Ovary (tissue), 9 donors: Measurements from ENCODE around the gene TMIE. TPM values are rescaled to one million over a fixed set of nuclear protein-coding genes. Genes with fewer than 3 reads are reported as not detected.
A peak's percentile ranks its signal among the peaks of the same experiment; 100 is the strongest.

ENCODE experiments used
- DNase-seq, 5 donors: peaks; one replicate each; pipeline ENCODE4 v3.0.0-alpha.2; 2019 to 2020
- H3K27ac ChIP-seq, 2 donors: fragments of 200-600 bp; one replicate each; pipeline versions ENCODE4 v1.5.1 to v1.8.0; 2019 to 2022
- H3K27me3 ChIP-seq: fragments of 200-600 bp; one replicate; pipeline ENCODE4 v1.8.0; 2022
- H3K36me3 ChIP-seq: fragments of 200-600 bp; sonication (generic); one replicate; pipeline ENCODE4 v1.5.1; 2019
- H3K4me1 ChIP-seq: one replicate; pipeline ENCODE4 v1.8.1; 2013; ENCODE audit warnings: mild to moderate bottlenecking, moderate library complexity; ENCODE audit not compliant: insufficient read depth
- H3K4me3 ChIP-seq: fragments of 200-600 bp; sonication (generic); one replicate; pipeline ENCODE4 v1.5.1; 2017
- H3K9me3 ChIP-seq, 2 donors: fragments of 200-600 bp in 1 of 2; sonication (generic) in 1 of 2; one replicate each; pipeline versions ENCODE4 v1.5.1 to v1.8.1; 2013 to 2019; ENCODE audit warnings: mild to moderate bottlenecking in 1 of 2, moderate library complexity in 1 of 2
- CTCF ChIP-seq, 3 donors: fragments of 450-650 bp in 2 of 3; fragments of 200-600 bp in 1 of 3; IDR thresholded peaks; one replicate each; pipeline versions ENCODE4 v1.5.1 to v1.8.0; 2016 to 2022; ENCODE audit warnings: antibody characterized with exemption in 3 of 3, mild to moderate bottlenecking in 1 of 3
- EP300 ChIP-seq: sonication (generic); formaldehyde crosslinking; IDR thresholded peaks from one replicate; pipeline ENCODE4 v1.6.1; 2017; ENCODE audit warnings: antibody characterized with exemption
- POLR2A ChIP-seq: fragments of 450-650 bp; IDR thresholded peaks from one replicate; pipeline ENCODE4 v1.6.1; 2017; ENCODE audit warnings: antibody characterized with exemption, mild to moderate bottlenecking, moderate library complexity
- WGBS, 3 donors: extraction: QIAGEN DNeasy Blood & Tissue Kit in 1 of 3; methylation state at CpG; one replicate each; pipeline versions ENCODE4 v1.1.5 to v1.1.7; 2013 to 2017; 5-methylcytosine and 5-hydroxymethylcytosine counted together
- intact Hi-C, 4 donors: fragments of 100-400 bp; cut with DNase I; formaldehyde crosslinking; loops; one replicate each; pipeline versions ENCODE4 v1.11.0 to v1.15.1; 2022 to 2023
- polyA plus RNA-seq, 2 donors: library from polyadenylated mRNA; stranded (reverse); fragments of 200-250 nt in 1 of 2; fragments of 350-450 nt in 1 of 2; fragmentation: Illumina TruSeq in 1 of 2; extraction: RNeasy Lipid Tissue Mini Kit (QIAGEN cat#74804) in 1 of 2; gene quantifications; one replicate each; pipeline ENCODE4 v1.2.3, GENCODE V29; 2013 to 2014
- total RNA-seq, 7 donors: library from RNA; depleted of rRNA in 2 of 7; stranded (reverse); fragments of >200 nt in 2 of 7; fragmentation: NEBNext Ultra II Directional in 3 of 7; extraction: Animal tissue kit (Norgen Biotek cat#: 25700) in 3 of 7; gene quantifications; one replicate each; pipeline versions ENCODE4 v1.1.0 to v1.2.4, GENCODE V29; 2016 to 2023
- donor health status: DM: no; HTN: no; CAD: no; lungs with moderate emphysema.
- donor health status: DM: no; HTN: no; CAD: no.
- donor health status: Bipolar disorder and iron deficiency.
- donor health status: DM: yes; HTN: yes; CAD: no.
- donor health status: DM: no; HTN: no; CAD: no.
- donor health status: DM: yes; HTN: yes; CAD: no.

TMIE gene
- total and polyA plus RNA-seq, 9 donors, result 0.40 to 2.4 (median 1.0) TPM; not detected in 1

GRCh38 chr3:46713050-46713897, 12.1 kb downstream of the TMIE start:
- TF ChIP-seq EP300, result no peak
- no peak for TF ChIP-seq POLR2A
- no peak for TF ChIP-seq CTCF (IDR thresholded peaks at IDR 0.05)
- no peak overlapping the region for H3K4me3 ChIP-seq
- H3K4me1 ChIP-seq, result no peaks in the 10 kb centered on the region
- no peaks in the 10 kb centered on the region for H3K9me3 ChIP-seq
- no peaks in the 10 kb centered on the region for H3K27me3 ChIP-seq
- DNase-seq, result peak in 2 of 5 donors; percentile 9 to 19
- intact Hi-C loops, result no loop called here
- WGBS, 3 donors, result 81 to 87% (median 83%) methylated on average over 14 of the region's 14 CpGs
- no peaks in the 10 kb centered on the region for H3K36me3 ChIP-seq
- no peak overlapping the region for H3K27ac ChIP-seq

GRCh38 chr3:46713898-46714552, 12.8 kb downstream of the TMIE start:
- no peaks in the 10 kb centered on the region for H3K36me3 ChIP-seq
- intact Hi-C loops, result no loop called here
- DNase-seq, result peak in 3 of 5 donors; percentile 7 to 25 (median 18)
- no peak overlapping the region for H3K27ac ChIP-seq
- WGBS, 3 donors, result 88 to 90% (median 88%) methylated on average over 22 of the region's 22 CpGs
- H3K27me3 ChIP-seq, result no peaks in the 10 kb centered on the region
- H3K4me3 ChIP-seq, result no peak overlapping the region
- H3K9me3 ChIP-seq, result no peaks in the 10 kb centered on the region
- H3K4me1 ChIP-seq, result no peaks in the 10 kb centered on the region
- TF ChIP-seq POLR2A, result no peak
- TF ChIP-seq EP300, result no peak
- no peak for TF ChIP-seq CTCF (IDR thresholded peaks at IDR 0.05)

DNA sequence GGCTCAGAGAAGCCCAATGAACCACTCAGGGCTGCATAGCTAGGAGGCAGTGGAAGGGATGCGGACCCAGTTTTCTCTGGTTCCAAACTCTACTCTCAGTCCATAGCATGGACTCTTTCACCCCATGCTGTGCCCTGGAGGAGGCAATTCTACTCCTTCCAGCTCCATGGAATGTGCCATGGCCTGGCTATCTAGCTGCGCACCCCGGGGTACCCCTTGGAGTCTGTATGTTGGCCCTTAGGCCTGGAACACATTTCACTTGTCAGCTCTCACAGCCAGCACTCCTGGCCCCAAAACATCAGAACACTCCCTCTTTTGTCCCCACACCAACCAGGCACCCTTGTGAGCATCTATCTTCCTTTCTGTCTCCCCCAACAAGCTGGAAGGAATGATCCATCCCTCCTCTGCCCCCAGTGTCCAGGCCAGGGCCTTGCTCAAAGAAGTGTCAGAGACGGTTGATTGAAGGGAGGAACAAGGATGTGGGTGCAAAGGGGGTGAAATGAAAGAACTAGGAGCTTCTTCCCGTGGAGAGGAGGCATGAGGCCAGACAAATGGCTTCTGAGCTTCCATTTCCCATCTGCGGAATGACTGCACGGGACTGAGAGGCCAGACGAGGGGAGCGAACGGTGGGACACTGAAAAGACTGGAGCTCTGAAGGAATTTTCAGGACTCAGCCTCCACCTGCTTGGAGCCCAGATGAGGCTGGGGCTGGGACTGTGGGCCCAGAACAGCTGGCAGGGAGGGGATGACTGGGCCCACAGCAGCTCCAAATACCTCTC, 13.7 kb downstream of the TMIE start:
- TF ChIP-seq POLR2A (no peak), EP300 (no peak), CTCF (IDR thresholded peaks at IDR 0.05) (no peak)
- Histone ChIP-seq H3K27ac (no peak overlapping the region), H3K4me3 (no peak overlapping the region), H3K36me3 (no peaks in the 10 kb centered on the region), H3K9me3 (no peaks in the 10 kb centered on the region), H3K4me1 (no peaks in the 10 kb centered on the region), H3K27me3 (no peaks in the 10 kb centered on the region)
- DNase-seq, result no peak
- WGBS, 3 donors, result 83 to 86% (median 86%) methylated on average over 10 of the region's 10 CpGs
- intact Hi-C loops, result no loop called here

DNA sequence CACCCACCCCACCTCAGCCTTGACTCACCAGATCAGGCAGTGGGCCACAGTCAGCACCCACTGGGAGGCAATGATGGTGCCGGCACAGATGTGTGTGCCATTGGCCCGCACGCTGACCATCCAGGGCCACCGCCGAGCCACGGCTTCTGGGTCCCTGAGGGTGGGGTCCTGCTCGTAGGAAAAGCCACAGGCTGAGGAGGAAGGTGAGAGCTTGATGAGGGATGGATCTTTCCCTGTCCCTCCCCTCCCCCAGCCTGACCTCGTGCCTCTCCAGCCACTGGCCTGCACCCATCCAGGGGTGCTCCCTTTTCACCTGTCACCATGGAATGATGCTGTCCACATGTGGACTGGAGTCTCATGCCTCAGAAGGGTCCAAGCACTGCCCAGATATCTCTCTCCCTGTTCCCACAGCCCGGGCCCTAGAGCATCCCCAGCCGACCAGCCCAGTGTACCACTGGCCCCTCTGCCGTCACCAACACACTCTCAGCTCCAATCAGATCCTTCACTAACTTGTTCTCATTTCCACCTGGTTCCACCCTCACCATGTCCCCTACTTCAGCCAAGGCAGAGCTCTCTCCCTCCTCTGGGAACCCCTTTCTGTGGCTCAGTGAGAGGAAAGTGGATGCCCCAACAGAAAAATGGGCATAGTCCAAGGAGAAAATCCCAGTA, 14.4 kb downstream of the TMIE start:
- Histone ChIP-seq H3K4me3 (no peak overlapping the region), H3K36me3 (no peaks in the 10 kb centered on the region), H3K4me1 (no peaks in the 10 kb centered on the region), H3K27me3 (no peaks in the 10 kb centered on the region), H3K27ac (no peak overlapping the region), H3K9me3 (no peaks in the 10 kb centered on the region)
- intact Hi-C loops, result no loop called here
- WGBS, 3 donors, result 82 to 92% (median 89%) methylated on average over 11 of the region's 11 CpGs
- TF ChIP-seq CTCF (IDR thresholded peaks at IDR 0.05), result no peak
- no peak for TF ChIP-seq POLR2A
- TF ChIP-seq EP300, result no peak
- peak in 1 of 5 donors; percentile 6 for DNase-seq
